ENCODE results near the gene CIDEA. TPM values are rescaled to one million over a fixed set of nuclear protein-coding genes. Genes with fewer than 3 reads are reported as not detected.

The CIDEA gene
- total and polyA plus RNA-seq, 9 of the 15 experiments (the other 6 are each of a cell fraction or from before 2014, with no cell fraction given), result not detected

DNA sequence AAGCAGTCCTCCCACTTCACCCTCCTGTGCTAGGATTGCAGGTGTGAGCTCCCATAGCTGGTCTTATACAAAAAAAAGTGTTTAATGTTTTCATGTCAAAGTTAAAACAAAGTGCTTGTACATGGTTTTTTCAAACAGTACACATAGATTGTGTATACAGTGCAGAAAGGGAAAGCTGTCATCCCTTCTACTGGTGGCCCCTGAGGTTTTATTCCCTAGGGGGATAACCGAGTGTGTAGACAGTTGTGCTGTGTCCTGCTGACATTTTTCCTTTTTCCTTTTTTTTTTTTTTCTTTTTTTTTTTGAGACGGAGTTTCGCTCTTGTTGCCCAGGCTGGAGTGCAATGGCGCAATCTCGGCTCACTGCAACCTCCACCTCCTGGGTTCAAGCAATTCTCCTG is 64.7 kb downstream of the CIDEA start:
- no peaks in the 10 kb centered on the region for H4K20me1 ChIP-seq (replicated peaks; ENCODE audit: control insufficient read depth, insufficient read depth, low read length)
- FAIRE-seq (no peak), ATAC-seq (no peak; the same call in 2 of the 3 replicates), DNase-seq (ENCODE audit: extremely low read depth in 1 of 4, low spot score in 3 of 4) (no peak)
- H3K9me3 ChIP-seq (replicated peaks; ENCODE audit: control insufficient read depth, insufficient read depth, low read depth, low read length), result no peaks in the 10 kb centered on the region
- POLR2A ChIA-PET, result interaction anchor here (0.6 to 2.9 kb wide), 6 partner anchors 9 to 57 kb away, joined by 4 to 23 read pairs (median 4); partner anchors contain the start of gene TUBB6
- in situ Hi-C loops (cut with MboI), result no loop called here
- H3K27me3 ChIP-seq (ENCODE audit: control insufficient read depth in 2 of 2, insufficient read depth in 2 of 2, low read length in 2 of 2), result no peaks in the 10 kb centered on the region
- H3K9me1 ChIP-seq (ENCODE audit: control insufficient read depth, insufficient read depth, low read length), result no peaks in the 10 kb centered on the region
- no peak overlapping the region for H3K9ac ChIP-seq (ENCODE audit: insufficient read depth in 1 of 2, low read depth in 2 of 2, low read length in 2 of 2)
- CTCF ChIA-PET (ENCODE audit: low intra/inter-chr PET ratio), result no interaction called here
- WGBS (ENCODE audit: insufficient coverage, low coverage, missing lambda C conversion rate), result 60% methylated on average over 1 of the region's 5 CpGs
- no peak overlapping the region for H2AFZ ChIP-seq (ENCODE audit: low read depth, low read length)
- peaks cover 6 to 9% of the 10 kb centered on the region in 2 experiments; a peak in 4 of 5 replicates for H3K4me1 ChIP-seq (replicated peaks in 1 of 2; ENCODE audit: control insufficient read depth in 2 of 2, insufficient read depth in 2 of 2, low read length in 2 of 2)
- no peak overlapping the region for H3K4me2 ChIP-seq (ENCODE audit: insufficient read depth, low read length)
- TF ChIP-seq ELF2 (CRISPR knock-in tag; IDR thresholded peaks at IDR 0.05) (no peak), ZZZ3 (IDR thresholded peaks at IDR 0.05) (no peak), ZNF175 (CRISPR knock-in tag; IDR thresholded peaks at IDR 0.05; ENCODE audit: low read depth) (no peak), ZBED1 (IDR thresholded peaks at IDR 0.05) (no peak), TBP (optimal IDR thresholded peaks at IDR 0.05; ENCODE audit: low read depth, low read length) (no peak), ZNF785 (CRISPR knock-in tag; IDR thresholded peaks at IDR 0.05) (no peak), CBFA2T3 (IDR thresholded peaks at IDR 0.05) (no peak), ZNF507 (tag; conservative IDR thresholded peaks at IDR 0.05) (no peak), CBX2 (IDR thresholded peaks at IDR 0.05; ENCODE audit: insufficient read depth, low read length, poor library complexity, severe bottlenecking) (no peak)
- TF ChIP-seq, protein P1, sequence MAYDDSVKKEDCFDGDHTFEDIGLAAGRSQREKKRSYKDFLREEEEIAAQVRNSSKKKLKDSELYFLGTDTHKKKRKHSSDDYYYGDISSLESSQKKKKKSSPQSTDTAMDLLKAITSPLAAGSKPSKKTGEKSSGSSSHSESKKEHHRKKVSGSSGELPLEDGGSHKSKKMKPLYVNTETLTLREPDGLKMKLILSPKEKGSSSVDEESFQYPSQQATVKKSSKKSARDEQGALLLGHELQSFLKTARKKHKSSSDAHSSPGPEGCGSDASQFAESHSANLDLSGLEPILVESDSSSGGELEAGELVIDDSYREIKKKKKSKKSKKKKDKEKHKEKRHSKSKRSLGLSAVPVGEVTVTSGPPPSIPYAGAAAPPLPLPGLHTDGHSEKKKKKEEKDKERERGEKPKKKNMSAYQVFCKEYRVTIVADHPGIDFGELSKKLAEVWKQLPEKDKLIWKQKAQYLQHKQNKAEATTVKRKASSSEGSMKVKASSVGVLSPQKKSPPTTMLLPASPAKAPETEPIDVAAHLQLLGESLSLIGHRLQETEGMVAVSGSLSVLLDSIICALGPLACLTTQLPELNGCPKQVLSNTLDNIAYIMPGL (CRISPR knock-in tag; IDR thresholded peaks at IDR 0.05), result no peak
- TF ChIP-seq, protein P2, sequence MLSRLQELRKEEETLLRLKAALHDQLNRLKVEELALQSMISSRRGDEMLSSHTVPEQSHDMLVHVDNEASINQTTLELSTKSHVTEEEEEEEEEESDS (CRISPR knock-in tag; IDR thresholded peaks at IDR 0.05), result no peak
- no peak overlapping the region for H3K27ac ChIP-seq (ENCODE audit: extremely low read depth, low read depth, low read length)
- intact Hi-C loops (cut with micrococcal nuclease), result no loop called here
- H3K4me3 ChIP-seq, result no peak overlapping the region
- peaks cover 75% of the 10 kb centered on the region for H3K36me3 ChIP-seq (ENCODE audit: control insufficient read depth, insufficient read depth, low read length)
- BruUV-seq (replicated peaks), result no TSS peak
- H3K79me2 ChIP-seq (ENCODE audit: control insufficient read depth, insufficient read depth, low read length), result peaks cover 31% of the 10 kb centered on the region

All from K562 (cell line).